NAMALWA (cell line): ENCODE data around the gene TMCC1.
"Not testable (repeated sequence)": the region's sequence is repeated elsewhere in the genome, so short reads cannot be mapped to it uniquely, and the experiment has no call there.

Source experiments
- DNase-seq: peaks from one replicate; pipeline ENCODE4 v3.0.0-alpha.2; 2015; ENCODE audit warnings: low spot score

Gene TMCC1

DNA sequence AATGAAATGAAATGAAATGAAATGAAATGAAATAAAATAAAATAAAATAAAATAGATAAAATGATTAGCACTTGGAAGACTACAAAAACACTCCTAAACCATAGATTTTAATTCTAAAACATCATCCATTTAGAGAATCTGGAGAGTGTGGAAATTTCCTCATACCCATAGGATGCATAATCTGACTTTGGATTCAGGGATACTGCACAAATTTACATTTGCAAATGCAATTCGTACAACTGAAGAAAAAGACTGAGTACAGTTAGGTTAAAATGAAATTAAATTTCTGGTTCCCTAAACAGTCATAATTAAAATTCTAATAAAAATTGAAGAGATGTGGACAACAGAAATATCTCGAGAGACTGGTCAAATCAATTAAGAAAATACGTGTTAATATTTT lies 122.9 kb downstream of the TMCC1 start:
- no peak for DNase-seq

DNA sequence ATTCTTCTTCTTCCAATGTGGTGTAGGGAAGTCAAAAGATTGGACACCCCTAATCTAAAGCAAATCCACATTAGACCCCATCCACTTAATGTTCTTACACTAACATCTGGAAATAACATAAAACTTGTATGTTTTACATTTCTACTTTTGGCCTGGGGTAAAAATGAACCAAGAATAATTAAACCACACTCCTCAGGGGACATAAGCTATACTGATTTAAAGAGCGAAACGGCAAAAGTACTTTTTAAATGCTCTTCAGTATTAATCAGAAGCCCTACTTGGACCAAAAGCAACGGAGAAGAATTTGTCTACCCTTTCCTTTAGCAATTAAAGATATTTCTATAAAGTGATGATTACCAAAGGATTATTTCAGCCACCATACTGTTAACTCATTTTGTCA lies 123.9 kb downstream of the TMCC1 start:
- no peak for DNase-seq

DNA sequence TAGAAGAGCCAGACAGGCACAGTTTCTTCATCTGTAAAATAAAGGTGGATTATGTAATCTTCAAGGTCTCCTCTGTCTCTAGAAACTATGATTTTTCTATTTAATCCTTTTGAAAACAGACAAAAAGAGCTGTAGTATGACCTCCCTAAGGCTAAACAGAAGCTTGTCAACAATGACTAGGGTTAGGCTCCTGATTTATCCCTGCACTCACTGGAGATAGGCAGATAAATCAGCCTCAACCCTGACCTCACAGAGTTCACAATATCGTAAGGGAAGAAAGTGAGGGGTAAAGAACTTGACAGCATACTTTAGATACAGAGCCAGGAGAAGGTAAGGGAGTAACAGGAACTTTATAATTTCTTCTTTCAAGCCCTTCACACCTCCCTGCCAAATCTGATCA lies 124.8 kb downstream of the TMCC1 start:
- DNase-seq, result no peak

DNA sequence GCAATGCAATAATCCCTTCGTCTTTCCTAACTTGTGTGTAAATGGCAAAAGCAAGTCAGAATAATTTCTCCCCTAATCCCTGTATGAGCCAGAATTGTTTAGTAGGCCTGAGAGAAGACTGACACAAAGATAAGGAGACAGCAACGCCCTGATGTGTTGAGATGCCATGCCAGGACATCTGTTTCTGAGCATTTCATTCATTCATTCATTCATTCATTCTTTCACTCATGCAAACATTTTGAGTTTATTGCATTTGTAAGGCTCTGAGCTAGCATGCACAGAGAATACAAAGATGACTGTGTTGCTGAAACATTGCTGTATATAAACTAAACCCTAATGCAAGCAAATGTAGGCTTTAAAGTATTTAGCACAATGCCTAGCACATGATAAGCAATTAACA lies 127.4 kb downstream of the TMCC1 start:
- no peak for DNase-seq

DNA sequence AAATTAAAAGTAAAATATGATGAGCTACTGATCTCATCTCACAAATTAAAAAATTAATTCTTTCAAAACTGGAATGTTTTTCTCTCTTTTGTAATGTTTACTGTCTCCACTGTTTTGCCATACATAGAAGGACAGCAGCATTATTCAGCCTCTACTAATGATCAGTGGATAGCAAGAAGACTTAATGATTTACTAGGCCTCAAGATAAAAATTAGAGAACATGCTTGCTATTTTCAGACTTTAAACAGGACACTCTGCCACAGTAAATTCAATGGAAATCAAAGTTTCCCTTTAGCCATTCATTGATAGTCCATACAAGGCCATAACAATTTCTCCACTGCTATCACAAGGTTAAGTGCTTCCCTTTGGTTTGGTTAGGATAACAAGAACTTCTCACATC lies 129.4 kb downstream of the TMCC1 start:
- no peak for DNase-seq

DNA sequence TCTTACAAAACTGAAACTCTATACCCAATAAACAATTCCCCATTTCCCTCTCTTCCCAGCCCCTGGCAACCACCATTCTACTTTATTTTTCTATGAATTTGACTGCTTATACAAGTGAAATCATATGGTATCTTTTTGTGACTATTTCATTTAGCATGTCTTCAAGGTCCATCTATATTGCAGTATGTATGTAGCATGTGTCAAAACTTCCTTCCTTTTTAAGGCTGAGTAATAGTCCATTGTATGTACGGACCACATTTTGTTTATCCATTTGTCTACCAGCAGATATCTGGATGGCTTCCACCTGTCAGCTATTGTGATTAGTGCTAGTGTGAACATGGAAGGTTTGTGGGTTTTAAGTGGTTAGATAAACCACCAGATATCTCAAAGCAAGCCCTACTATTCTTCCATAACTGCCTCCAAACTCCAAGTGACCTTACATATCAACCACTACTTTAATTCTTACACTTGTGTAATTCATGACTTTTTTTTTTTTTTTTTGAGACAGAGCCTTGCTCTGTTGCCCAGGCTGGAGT lies 134.7 kb downstream of the TMCC1 start:
- no peak for DNase-seq

DNA sequence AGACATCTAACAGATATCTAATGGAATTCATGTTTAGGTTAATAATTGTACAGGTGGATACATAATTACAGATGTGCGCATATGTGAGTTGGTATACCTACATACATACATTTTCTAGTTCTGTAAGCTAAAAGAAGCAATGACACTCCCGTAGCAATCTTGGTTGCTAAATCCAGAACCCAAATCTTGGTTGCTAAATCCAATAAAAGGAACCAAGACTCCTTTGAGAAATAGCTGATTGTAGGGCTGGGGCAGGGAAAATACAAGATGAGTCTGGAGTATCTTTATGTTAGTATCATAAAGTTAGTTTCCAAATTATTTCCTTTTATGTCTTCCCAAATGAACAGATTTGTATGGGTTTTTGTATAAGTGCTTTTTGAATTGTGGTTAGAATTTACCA lies 135.2 kb downstream of the TMCC1 start:
- no peak for DNase-seq

DNA sequence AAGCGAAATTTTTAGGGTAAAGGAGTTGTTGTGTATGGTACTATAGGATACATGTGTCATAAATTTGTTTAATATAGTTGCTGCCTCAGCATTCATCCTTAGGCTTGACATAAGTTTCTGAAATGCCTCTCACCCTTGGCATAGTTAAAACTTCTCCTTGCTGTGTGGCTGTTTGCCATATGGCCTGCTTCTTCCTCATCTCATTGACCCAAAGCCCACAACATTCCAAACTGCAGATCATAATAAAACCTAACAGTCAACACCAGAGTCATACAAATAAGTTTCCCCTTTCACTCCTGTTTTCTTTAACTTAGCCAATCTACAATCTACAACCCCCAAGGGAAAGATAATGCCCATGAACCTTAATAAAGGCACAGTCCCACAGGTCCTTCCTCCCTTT lies 136.6 kb downstream of the TMCC1 start:
- DNase-seq, result no peak

DNA sequence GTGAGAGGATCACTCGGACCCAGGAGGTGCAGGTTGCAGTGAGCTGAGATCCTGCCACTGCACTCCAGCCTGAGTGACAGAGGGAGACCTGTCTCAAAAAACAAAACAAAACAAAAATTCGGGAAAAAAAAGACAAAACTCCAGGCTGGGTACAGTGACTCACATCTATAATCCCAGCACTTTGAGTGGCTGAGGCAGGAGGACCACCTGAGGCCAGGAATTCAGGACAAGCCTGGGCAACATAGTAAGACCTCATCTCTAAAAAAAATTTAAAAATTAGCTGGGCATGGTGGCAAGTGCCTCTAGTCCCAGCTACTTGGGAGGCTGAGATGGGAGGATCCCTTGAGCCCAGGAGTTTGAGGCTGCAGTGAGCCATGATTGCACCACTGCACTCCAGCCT lies 142.4 kb downstream of the TMCC1 start:
- DNase-seq, result not testable (repeated sequence)

DNA sequence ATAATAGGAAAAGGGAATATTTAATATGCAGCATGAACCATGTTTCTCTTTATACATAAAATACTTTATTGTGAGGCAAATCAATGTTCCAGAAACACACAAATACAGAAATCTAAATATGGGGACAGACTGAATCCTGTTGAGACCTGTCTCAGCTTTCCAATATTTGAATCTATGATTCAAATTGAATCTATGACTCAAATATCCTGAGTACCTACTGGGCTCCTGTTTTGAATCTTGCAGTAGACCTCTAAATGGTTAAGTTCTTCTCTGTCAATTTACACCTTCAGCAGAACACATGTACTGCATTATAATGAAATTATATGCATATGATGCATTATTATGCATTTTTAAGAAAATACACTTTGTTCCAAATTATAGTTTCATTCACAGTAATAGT lies 143.8 kb downstream of the TMCC1 start:
- DNase-seq, result no peak

DNA sequence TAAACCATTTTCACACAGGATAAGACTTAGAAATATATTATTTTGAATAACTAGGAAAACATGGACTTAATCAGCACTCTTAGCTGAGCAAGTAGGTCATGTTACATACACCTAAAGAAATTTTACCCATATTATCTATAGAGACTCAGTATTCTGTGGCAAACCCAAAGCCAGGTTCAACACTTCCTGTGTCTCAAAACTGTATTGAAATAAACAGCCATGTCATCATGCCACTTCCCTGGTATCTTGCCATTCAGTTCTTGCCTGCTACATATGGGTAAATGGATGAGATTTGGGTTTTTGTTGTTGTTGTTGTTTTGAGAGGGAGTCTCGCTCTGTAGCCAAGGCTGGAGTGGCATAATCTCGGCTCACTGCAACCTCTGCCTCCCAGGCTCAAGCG lies 145.5 kb downstream of the TMCC1 start:
- DNase-seq, result no peak

DNA sequence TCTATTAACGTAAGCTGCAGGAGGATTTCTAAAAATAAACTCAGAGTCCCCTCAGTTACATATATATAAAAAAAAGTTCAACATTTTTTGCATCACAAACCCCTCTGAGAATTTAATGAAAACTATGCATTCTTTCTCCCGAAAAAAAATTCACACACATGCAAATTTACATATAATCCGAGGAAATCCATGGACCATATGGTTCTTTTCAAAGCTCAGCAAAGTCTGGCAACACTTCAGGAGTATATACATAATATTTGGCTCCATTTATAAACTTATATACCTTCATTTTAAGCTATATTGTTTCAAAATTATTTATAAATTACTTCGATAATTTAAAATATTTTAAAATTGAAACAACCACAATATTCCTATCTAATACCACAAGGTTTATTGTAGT lies 146.4 kb downstream of the TMCC1 start:
- DNase-seq, result no peak

DNA sequence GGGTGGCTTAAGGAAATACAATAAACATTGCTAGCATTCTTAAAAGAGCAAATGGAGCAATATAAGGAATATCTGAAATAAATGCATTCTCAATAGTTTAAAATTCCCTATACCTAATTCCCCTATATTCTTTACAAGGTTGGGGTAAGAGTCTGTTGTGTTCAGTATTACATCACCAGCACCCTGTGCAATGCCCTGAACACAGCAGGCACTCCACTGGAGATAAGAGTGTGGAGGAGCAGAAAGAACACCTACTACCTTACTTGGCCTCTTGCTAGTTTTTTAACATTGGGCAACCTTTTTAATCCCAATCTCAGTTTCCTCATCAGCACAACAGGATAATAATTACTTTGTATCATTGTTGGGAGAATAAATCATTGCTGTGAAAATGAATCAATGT lies 146.9 kb downstream of the TMCC1 start:
- DNase-seq, result no peak

DNA sequence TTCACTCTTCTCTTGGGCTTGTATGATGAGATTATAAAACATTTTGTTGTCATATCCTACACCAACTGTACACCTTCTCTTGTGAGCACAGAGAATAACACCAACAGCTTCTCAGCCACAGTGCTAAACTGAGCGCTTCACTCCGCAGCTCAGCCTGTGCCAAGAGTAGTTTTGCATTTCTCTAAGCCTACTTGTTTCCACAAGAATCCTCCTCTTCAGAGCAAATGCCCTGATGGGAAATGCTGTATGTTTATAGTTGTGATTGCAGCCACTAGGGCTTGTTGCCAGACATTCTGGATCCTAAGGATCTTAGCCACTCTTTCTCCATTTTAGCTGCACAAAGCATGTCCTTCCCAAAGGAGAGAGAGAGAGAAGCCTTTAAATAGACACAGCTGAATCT lies 148.3 kb downstream of the TMCC1 start:
- DNase-seq, result no peak

DNA sequence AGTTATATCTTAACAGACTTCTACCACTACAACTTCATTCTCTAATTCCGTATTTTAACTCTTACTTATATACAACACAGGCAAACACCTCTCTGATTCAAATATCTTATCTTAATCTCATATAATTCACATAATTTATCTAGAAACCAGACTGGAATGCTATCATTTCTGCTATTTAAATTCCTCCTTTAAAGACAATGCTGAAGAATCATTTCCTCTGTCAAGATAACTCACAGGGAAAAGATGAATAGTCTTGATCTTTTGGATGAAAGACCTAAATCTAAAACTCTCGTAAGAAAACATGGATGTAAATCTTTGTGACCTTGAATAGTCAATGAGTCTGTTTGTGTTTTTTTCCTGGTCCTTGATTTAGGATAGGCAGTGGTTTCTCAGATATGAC lies 151.7 kb downstream of the TMCC1 start:
- no peak for DNase-seq

DNA sequence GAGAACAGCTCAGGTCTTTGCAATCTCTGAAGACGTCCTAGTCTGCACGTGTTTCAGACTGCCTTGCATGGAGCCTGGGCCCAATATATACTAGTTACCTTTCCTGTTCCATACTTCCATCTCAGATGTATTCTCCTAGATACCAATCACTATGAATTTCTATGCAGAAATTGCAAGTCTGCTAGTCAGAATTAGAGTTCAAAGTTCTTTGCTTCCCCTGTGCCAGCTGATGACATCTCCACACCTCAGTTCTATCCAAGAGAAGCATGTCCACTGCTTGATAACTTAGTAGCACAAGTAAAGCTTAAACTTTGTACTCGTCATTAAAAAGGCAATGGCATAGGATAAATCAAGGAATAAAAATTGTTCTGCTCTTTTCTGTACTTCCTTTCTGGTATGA lies 153.4 kb downstream of the TMCC1 start:
- no peak for DNase-seq

DNA sequence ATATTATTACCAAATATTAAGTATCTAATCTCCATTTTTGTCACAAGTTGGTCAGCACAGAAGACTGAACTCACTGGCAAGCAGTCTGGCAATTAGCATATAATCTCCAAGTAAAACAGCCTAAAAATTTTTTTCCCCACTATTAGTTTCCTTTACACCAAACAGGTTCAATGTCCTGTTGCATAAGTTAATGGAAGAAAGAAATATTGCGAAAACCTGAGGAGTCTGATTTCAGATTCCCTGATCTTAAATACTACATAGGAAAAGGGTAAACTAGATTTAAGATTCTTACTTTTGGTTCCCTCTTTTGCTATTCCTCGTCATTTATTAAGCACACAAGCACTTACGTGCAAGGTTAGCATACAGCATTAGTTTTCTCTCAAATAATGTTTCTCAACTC lies 153.9 kb downstream of the TMCC1 start:
- DNase-seq, result no peak

DNA sequence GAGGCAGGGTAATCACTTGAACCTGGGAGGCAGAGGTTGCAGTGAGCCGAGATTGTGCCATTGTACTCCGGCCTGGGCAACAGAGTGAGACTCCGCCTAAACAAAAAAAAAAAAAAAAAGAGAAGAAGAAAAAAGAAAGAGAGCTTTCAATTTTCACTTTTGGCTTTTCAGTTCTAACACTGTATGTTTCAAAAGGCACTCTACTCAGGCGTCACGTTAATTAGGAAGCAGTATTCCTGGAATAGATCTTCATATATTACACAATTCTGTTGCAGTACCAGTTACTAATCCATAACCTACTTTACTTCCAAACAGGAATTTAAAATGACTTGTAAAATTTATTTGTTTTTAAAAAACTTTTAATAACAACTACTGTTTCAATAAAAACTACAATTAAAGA lies 155.3 kb downstream of the TMCC1 start:
- no peak for DNase-seq

DNA sequence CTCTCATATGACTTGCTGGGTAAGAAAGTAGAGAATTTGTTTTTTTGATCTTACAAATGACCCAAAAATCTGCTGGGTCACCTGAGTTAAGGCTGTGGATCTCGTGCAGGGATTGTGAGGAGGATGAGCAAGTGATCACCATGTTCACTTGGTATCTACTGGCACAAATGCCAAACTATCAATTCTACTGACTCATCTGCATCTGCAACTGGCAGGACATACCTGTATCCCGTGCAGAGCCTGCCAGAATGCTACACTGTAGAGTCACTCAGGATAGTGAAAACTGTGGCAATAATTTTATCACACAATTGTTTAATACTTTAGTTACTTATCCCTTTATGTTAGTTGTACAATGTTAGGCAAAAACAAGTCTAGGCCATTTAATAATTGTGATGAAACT lies 157.4 kb downstream of the TMCC1 start:
- no peak for DNase-seq

DNA sequence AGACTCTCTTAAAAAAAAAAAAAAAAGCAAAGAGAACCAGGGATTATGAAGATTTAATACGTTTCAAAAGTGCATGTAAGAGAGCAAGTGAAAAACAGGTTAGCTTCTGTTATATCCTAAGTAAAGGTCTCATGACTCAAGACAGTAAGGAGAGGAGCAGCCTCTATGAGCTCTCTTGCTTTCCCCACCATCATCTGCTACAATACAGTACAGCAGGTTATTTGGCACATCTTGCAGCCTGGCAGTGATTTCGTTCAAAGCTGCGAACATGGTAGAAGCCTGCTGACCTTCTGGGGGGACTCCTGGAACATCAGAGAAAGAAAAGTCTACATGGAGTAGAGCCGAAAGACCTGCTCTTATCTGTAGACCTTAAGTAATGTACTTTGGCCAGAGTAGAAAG lies 157.9 kb downstream of the TMCC1 start:
- DNase-seq, result no peak

DNA sequence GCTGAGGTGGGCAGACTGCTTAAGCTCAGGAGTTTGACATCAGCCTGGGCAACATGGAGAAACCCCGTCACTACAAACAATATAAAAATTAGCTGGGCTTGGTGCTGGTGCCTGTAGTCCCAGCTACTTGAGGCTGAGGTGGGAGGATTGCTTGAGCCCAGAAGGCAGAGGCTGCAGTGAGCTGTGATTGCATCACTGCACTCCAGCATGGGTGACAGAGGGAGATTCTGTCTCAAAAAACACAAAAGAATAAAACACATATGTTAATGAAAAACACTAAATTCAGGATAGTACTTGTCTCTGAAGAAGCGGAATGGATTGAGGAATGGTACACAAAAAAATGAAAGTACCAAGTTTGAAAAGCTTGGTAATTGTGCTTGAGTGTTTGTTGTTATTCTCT lies 159.1 kb downstream of the TMCC1 start:
- no peak for DNase-seq

DNA sequence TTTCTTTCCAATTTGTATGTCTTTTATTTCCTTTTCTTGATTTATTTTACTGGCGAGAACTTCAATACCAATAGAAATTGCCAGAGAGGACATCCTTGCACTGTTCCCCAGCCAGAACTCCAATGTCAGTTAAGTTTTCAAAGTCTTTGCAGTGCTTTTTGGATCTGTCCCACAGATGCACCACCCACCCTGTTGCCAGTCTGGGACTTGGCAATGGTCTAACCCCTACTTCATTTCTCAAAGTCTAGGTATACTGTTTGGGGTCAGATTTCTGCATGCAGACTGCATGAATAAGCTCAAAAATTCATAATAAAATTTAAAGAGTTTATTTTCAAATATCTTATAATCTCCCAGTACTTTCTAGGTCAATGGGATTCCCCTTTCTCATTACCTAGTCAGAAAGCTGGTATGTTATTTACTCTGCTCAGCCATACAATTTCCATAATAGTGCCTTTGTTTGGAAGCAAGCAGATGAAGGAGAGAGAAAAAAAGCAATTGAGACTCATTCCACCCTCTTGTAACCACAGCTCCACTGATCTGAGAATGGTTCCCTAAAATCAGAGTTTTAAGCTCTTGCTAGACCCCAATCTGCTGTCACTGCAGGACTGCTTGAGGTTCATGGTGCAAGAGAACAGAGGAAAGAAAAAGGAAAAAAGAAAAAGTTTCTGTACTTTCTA lies 161.2 kb downstream of the TMCC1 start:
- DNase-seq, result no peak

DNA sequence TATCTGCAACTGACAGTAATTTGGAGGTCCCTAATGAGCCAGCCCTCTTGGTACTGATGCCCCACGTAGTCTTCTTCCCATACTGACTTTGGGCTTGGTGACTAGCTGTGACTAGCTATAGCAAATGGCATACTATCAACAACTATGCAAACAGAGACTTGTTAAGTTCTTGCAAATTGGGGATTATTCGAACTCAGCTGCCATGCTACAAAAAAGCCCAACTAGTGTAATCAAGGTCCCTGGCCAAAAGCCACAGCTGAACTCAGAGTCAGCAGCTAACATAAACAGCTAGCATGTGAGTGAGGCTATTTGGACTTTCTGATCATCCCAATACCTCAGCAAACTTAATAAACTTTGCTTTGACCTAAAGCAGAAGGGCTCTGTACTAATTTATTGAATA lies 165.8 kb downstream of the TMCC1 start:
- DNase-seq, result no peak

DNA sequence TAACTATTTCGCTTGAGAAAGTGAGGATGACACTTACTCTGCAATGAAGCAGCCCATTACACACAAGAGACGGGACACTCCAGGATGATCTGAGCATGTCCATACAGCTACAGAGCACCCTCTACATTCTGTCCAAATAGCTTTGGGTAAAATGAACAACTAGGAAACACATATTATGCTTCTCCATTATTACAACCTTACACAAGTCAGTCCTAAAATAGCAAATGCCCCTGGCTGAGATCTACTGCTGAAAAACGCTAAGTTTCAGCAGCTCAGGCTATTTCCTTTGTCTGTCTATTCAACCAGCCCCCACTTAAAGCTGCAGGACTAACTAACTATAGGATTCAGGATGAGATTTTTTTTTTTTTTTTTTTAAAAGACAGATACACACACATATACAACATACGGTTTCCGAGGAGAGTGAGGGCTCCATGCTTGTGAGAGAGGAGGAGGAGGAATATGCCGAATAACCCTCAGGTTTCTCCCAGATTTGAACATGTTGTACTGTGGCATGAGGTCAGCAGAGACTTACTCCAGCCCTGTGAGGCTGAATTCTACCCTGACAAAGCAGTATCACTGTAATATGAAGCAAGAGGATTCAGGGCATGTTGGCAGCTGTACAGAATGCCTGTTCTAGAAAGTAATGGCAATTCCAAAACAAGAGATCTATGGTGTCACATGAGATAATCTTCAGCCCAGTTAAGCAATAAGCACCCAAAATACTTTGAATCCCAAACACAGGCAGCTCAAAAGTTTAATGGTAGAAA lies 169.8 kb downstream of the TMCC1 start:
- no peak for DNase-seq
